ENCODE measurements around the gene AKR1B1.

GRCh38 chr7:134458341-134458805 lies 527 bp downstream of the AKR1B1 start:
- TF ChIP-seq ZNF157 (tag by site-specific recombination; IDR thresholded peaks at IDR 0.05) (no peak), ZNF544 (tag by site-specific recombination; IDR thresholded peaks at IDR 0.05) (no peak)
